Measurements from ENCODE around the gene PTCHD1. TPM values are rescaled to one million over a fixed set of nuclear protein-coding genes. Genes with fewer than 3 reads are reported as not detected.

Gene PTCHD1
- total RNA-seq: not detected in 2 replicates

DNA sequence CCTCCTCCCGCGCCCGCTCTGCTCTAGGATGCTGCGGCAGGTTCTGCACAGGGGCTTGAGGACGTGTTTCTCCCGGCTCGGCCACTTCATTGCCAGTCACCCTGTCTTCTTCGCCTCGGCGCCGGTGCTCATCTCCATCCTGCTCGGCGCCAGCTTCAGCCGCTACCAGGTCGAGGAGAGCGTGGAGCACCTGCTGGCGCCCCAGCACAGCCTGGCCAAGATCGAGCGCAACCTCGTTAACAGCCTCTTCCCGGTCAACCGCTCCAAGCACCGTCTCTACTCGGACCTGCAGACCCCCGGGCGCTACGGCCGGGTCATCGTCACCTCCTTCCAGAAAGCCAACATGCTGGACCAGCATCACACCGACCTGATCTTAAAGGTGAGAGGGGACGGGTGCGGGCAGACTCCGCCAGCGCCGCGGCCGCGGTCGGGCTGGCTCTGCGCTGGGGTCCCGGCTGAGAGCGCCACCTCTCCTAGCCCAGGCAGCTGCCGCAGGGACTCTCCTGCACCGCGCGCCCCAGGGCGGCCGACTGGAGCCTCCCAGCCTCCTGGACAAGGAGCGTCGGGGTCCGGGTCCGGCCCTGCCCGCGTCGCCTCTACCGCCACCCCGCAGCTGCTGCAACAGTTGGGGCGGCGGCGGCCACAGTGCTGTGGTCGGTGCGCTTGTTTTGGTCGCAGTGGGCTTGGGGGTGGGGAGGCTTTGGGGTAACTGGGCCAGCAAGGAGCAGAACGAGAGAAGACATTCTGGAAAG, at the start of gene PTCHD1:
Gene PTCHD1, plus strand, starts transcription at position 2 of the 752 bp plus-strand sequence. Its CDS starts 27 bp downstream, at position 29.

All from hair follicular keratinocyte (primary cell).